Panc1 (cell line): ENCODE measurements around the gene SSC4D. TPM values are rescaled to one million over a fixed set of nuclear protein-coding genes. Genes with fewer than 3 reads are reported as not detected.
"Not testable (repeated sequence)": the region's sequence is repeated elsewhere in the genome, so short reads cannot be mapped to it uniquely, and the experiment has no call there.

Experiments used
- ATAC-seq: fragments of 200-7000 bp; cut with Tn5 transposase; 2 replicates; pipeline ENCODE4 v1.9.1; 2020; ENCODE audit warnings: mild to moderate bottlenecking, moderate library complexity
- Bru-seq: library from RNA; stranded (reverse); fragments of 400-500 nt; gene quantifications from one replicate; lab custom pipeline; 2021; lab: Mats Ljungman, UMichigan
- BruChase-seq, 2 experiments: library from RNA; stranded (reverse); fragments of 400-500 nt; gene quantifications; one replicate each; lab custom pipeline; 2021; lab: Mats Ljungman, UMichigan
- BruUV-seq: library from RNA; stranded (reverse); fragments of 400-500 nt; replicated peaks from 2 replicates; lab custom pipeline; 2021; lab: Mats Ljungman, UMichigan
- CTCF ChIA-PET: fragments of 300-600 bp; sonication (Branson Sonifier 250); formaldehyde crosslinking; loops from one replicate; lab custom pipeline; 2022; ENCODE audit warnings: antibody characterized with exemption; lab: Charles Lee
- POLR2A ChIA-PET: fragments of 300-600 bp; sonication (Branson Sonifier 250); formaldehyde crosslinking; loops from one replicate; lab custom pipeline; 2022; ENCODE audit warnings: antibody characterized with exemption; lab: Charles Lee
- DNase-seq: peaks from one replicate; pipeline ENCODE4 v3.0.0-alpha.2; 2010; ENCODE audit warnings: low read depth, low spot score
- H3K27ac ChIP-seq: 2 replicates; pipeline ENCODE4 v1.5.1; 2011; ENCODE audit warnings: mild to moderate bottlenecking, low read length, inconsistent platforms
- H3K27me3 ChIP-seq: fragments of 200-500 bp; sonication (Bioruptor generic); 2 replicates; pipeline ENCODE4 v1.6.0; 2014; ENCODE audit warnings: low read length, inconsistent platforms; ENCODE audit not compliant: control insufficient read depth, insufficient read depth
- H3K36me3 ChIP-seq: fragments of 200-500 bp; sonication (Bioruptor generic); 2 replicates; pipeline ENCODE4 v1.5.1; 2014; ENCODE audit warnings: inconsistent platforms, mild to moderate bottlenecking, low read length, moderate library complexity; ENCODE audit not compliant: control insufficient read depth, insufficient read depth
- H3K4me1 ChIP-seq: 2 replicates; pipeline ENCODE4 v1.5.1; 2011; ENCODE audit warnings: inconsistent platforms, mild to moderate bottlenecking, low read length, moderate library complexity; ENCODE audit not compliant: control insufficient read depth, insufficient read depth
- H3K4me3 ChIP-seq, 2 experiments: 2 replicates each; pipeline ENCODE4 v1.5.1; 2011 to 2012; ENCODE audit warnings: low read depth in 2 of 2, low read length in 2 of 2, mild to moderate bottlenecking in 2 of 2, inconsistent platforms in 1 of 2, moderate library complexity in 1 of 2
- H3K9me3 ChIP-seq: fragments of 200-500 bp; sonication (Bioruptor generic); 2 replicates; pipeline ENCODE4 v1.5.1; 2014; ENCODE audit warnings: low read depth, mild to moderate bottlenecking, inconsistent platforms, low read length, moderate library complexity; ENCODE audit not compliant: control insufficient read depth, insufficient read depth
- CTCF ChIP-seq: fragments of 450-650 bp; IDR thresholded peaks from 2 replicates; pipeline ENCODE4 v1.5.1; 2017; ENCODE audit warnings: mild to moderate bottlenecking
- POLR2AphosphoS5 ChIP-seq: IDR thresholded peaks from 2 replicates; pipeline ENCODE4 v1.6.1; 2012; ENCODE audit warnings: mild to moderate bottlenecking, low read depth, low read length, moderate library complexity
- REST ChIP-seq, 2 experiments: IDR thresholded peaks; 2 replicates each; pipeline ENCODE4 v1.6.1; 2011 to 2012; ENCODE audit warnings: low read depth in 2 of 2, control low read depth in 1 of 2, low read length in 1 of 2, mild to moderate bottlenecking in 1 of 2, moderate library complexity in 1 of 2; ENCODE audit not compliant: insufficient read depth in 1 of 2
- SIN3A ChIP-seq: IDR thresholded peaks from 2 replicates; pipeline ENCODE4 v1.6.1; 2012; ENCODE audit warnings: low read depth, mild to moderate bottlenecking, low read length, moderate library complexity, borderline replicate concordance; ENCODE audit not compliant: insufficient read depth
- TCF7L2 ChIP-seq: IDR thresholded peaks from 2 replicates; pipeline ENCODE4 v1.6.1; 2011; ENCODE audit warnings: mild to moderate bottlenecking, low read depth, low read length, inconsistent platforms
- in situ Hi-C: cut with HindIII; loops from 2 replicates; pipeline ENCODE4 v1.10.0; 2016; ENCODE audit warnings: low sequenced_read_pairs, low pct_unique_long_range_greater_than_20kb
- intact Hi-C: fragments of 100-400 bp; cut with micrococcal nuclease; formaldehyde crosslinking; loops from one replicate; pipeline ENCODE4 v1.10.0; 2022; ENCODE audit not compliant: unreplicated experiment
- long read RNA-seq: library from polyadenylated mRNA; unstranded; transcript quantifications from one replicate; pipeline ENCODE4 v2.0.0, GENCODE V29; 2021; ENCODE audit not compliant: unreplicated experiment
- polyA plus RNA-seq: library from polyadenylated mRNA; unstranded; fragments of >200 nt; gene quantifications from one replicate; pipeline ENCODE4 v1.2.1, GENCODE V29; 2012; ENCODE audit warnings: missing spikeins; ENCODE audit not compliant: insufficient read length
- total RNA-seq: library from RNA; stranded (reverse); gene quantifications from one replicate; pipeline ENCODE4 v1.2.1, GENCODE V29; 2021; ENCODE audit not compliant: unreplicated experiment

SSC4D gene
- total RNA-seq: 1.6 TPM
- 2.3 TPM for polyA plus RNA-seq
- Bru-seq, nascent RNA: percentile 21 among the genes with signal in this experiment
- BruChase-seq, experiment 1, labeled RNA remaining after a 2-hour chase: percentile 22 among the genes with signal in this experiment
- percentile 27 among the genes with signal in this experiment for BruChase-seq, experiment 2, labeled RNA remaining after a 6-hour chase
- long read RNA-seq, partial matches to known transcripts: 2 of 14 reads
- long read RNA-seq, other reads (novel, unspliced or antisense): 12 of 14 reads

GRCh38 chr7:76409537-76409936 lies at the start of gene SSC4D:
SSC4D (minus strand) TSS chr7:76409697; CDS start chr7:76404439, 5,258 bp downstream.
- TF ChIP-seq TCF7L2 (no peak), SIN3A (no peak), POLR2AphosphoS5 (no peak), CTCF (no peak), REST (IDR thresholded peaks at IDR 0.05; ENCODE audit: insufficient read depth in 1 of 2, low read depth in 2 of 2, low read length in 1 of 2) (no peak)
- DNase-seq (no peak), ATAC-seq (no peak)
- POLR2A ChIA-PET: no interaction called here
- BruUV-seq: no TSS peak
- no peak within 1 kb of the TSS for H3K4me3 ChIP-seq
- intact Hi-C loops (no loop called here), in situ Hi-C loops (no loop called here)
- CTCF ChIA-PET: no interaction called here
- no peak within 1 kb of the TSS for H3K27ac ChIP-seq
- no peaks in the 10 kb centered on the region for H3K36me3 ChIP-seq
- no peaks in the 10 kb centered on the region for H3K4me1 ChIP-seq
- no peaks in the 10 kb centered on the region for H3K27me3 ChIP-seq
- no peaks in the 10 kb centered on the region for H3K9me3 ChIP-seq

GRCh38 chr7:76458504-76458903 lies 49.0 kb upstream of the SSC4D start:
- H3K4me3 ChIP-seq, DNase-seq, BruUV-seq, POLR2A ChIA-PET, H3K9me3 ChIP-seq, in situ Hi-C loops, H3K27ac ChIP-seq, H3K36me3 ChIP-seq, H3K27me3 ChIP-seq, CTCF ChIA-PET, intact Hi-C loops, H3K4me1 ChIP-seq, ATAC-seq: not testable (repeated sequence)

- in situ Hi-C loops, BruUV-seq, ATAC-seq, DNase-seq, H3K4me1 ChIP-seq, H3K27ac ChIP-seq, H3K9me3 ChIP-seq, H3K4me3 ChIP-seq, H3K36me3 ChIP-seq, intact Hi-C loops, CTCF ChIA-PET, H3K27me3 ChIP-seq, POLR2A ChIA-PET: not testable (repeated sequence)
These were observed 47.5 kb upstream of the SSC4D start for GRCh38 chr7:76457017-76457416.

GRCh38 chr7:76445577-76446008 lies 36.1 kb upstream of the SSC4D start:
- ATAC-seq (peak; percentile 87), DNase-seq (peak; percentile 41)
- H3K4me1 ChIP-seq, POLR2A ChIA-PET, intact Hi-C loops, H3K4me3 ChIP-seq, CTCF ChIA-PET, BruUV-seq, H3K9me3 ChIP-seq, H3K27me3 ChIP-seq, H3K36me3 ChIP-seq, H3K27ac ChIP-seq, in situ Hi-C loops: not testable (repeated sequence)

GRCh38 chr7:76443846-76444245 lies 34.3 kb upstream of the SSC4D start:
- ATAC-seq, in situ Hi-C loops, CTCF ChIA-PET, H3K36me3 ChIP-seq, POLR2A ChIA-PET, BruUV-seq, intact Hi-C loops, H3K9me3 ChIP-seq, DNase-seq, H3K4me1 ChIP-seq, H3K4me3 ChIP-seq, H3K27me3 ChIP-seq, H3K27ac ChIP-seq: not testable (repeated sequence)
